PC-3 (cell line): ENCODE data around the gene DPEP1. TPM values are rescaled to one million over a fixed set of nuclear protein-coding genes. Genes with fewer than 3 reads are reported as not detected.

Experiments used
- ATAC-seq: fragments of 200-7000 bp; cut with Tn5 transposase; 2 replicates; pipeline ENCODE4 v1.9.1; 2020; ENCODE audit warnings: mild to moderate bottlenecking, moderate library complexity
- BruUV-seq: library from RNA; stranded (reverse); fragments of 400-500 nt; replicated peaks from 2 replicates; lab custom pipeline; 2021; lab: Mats Ljungman, UMichigan
- CTCF ChIA-PET: fragments of 300-600 bp; sonication (Branson Sonifier 250); formaldehyde crosslinking; loops from one replicate; lab custom pipeline; 2022; ENCODE audit warnings: antibody characterized with exemption; lab: Charles Lee
- POLR2A ChIA-PET: fragments of 300-600 bp; sonication (Branson Sonifier 250); formaldehyde crosslinking; loops from one replicate; lab custom pipeline; 2022; ENCODE audit warnings: antibody characterized with exemption; ENCODE audit not compliant: unreplicated experiment; lab: Charles Lee
- DNase-seq: peaks from one replicate; pipeline ENCODE4 v3.0.0-alpha.2; 2015
- H2AFZ ChIP-seq: fragments of 300-600 bp; sonication (generic); 2 replicates; pipeline ENCODE4 v1.6.0; 2016; ENCODE audit warnings: antibody characterized with exemption, low read length
- H3F3A ChIP-seq: fragments of 300-600 bp; sonication (generic); one replicate; pipeline ENCODE4 v1.6.0; 2017; ENCODE audit warnings: antibody characterized with exemption, low read length, control low read depth, mild to moderate bottlenecking; ENCODE audit not compliant: unreplicated experiment
- H3K27ac ChIP-seq: fragments of 300-600 bp; sonication (generic); 2 replicates; pipeline ENCODE4 v1.5.1; 2016; ENCODE audit warnings: mild to moderate bottlenecking, low read length
- H3K27me3 ChIP-seq: fragments of 300-600 bp; sonication (generic); 2 replicates; pipeline ENCODE4 v1.6.1; 2016; ENCODE audit warnings: low read length, mixed read lengths
- H3K36me3 ChIP-seq: fragments of 300-600 bp; sonication (generic); 2 replicates; pipeline ENCODE4 v1.6.1; 2016; ENCODE audit warnings: low read depth, mixed run types, low read length, mixed read lengths
- H3K4me1 ChIP-seq: fragments of 300-600 bp; sonication (generic); 2 replicates; pipeline ENCODE4 v1.5.1; 2016; ENCODE audit warnings: low read length; ENCODE audit not compliant: insufficient read depth
- H3K4me2 ChIP-seq: fragments of 300-600 bp; sonication (generic); 2 replicates; pipeline ENCODE4 v1.6.0; 2016; ENCODE audit warnings: low read length
- H3K4me3 ChIP-seq: fragments of 300-600 bp; sonication (generic); 2 replicates; pipeline ENCODE4 v1.5.1; 2016; ENCODE audit warnings: mild to moderate bottlenecking, low read length, mixed read lengths
- H3K79me2 ChIP-seq: fragments of 300-600 bp; sonication (generic); 2 replicates; pipeline ENCODE4 v1.6.1; 2017; ENCODE audit warnings: low read length, mixed read lengths
- H3K9ac ChIP-seq: fragments of 300-600 bp; sonication (generic); 2 replicates; pipeline ENCODE4 v1.6.0; 2016; ENCODE audit warnings: mild to moderate bottlenecking, low read length
- H3K9me2 ChIP-seq: fragments of 300-600 bp; sonication (generic); replicated peaks from 2 replicates; pipeline ENCODE4 v1.6.1; 2016; ENCODE audit warnings: mixed run types, low read length, mixed read lengths
- H3K9me3 ChIP-seq: fragments of 300-600 bp; sonication (generic); 2 replicates; pipeline ENCODE4 v1.6.1; 2016; ENCODE audit warnings: low read length, mixed read lengths
- H4K20me1 ChIP-seq: fragments of 300-600 bp; sonication (generic); 2 replicates; pipeline ENCODE4 v1.6.1; 2016; ENCODE audit warnings: low read length, mixed read lengths
- CTCF ChIP-seq: fragments of 300-600 bp; sonication (generic); conservative IDR thresholded peaks from 2 replicates; pipeline ENCODE4 v1.5.1; 2017; ENCODE audit warnings: antibody characterized with exemption, low read depth, mild to moderate bottlenecking, low read length
- EZH2 ChIP-seq: fragments of 300-600 bp; sonication (generic); IDR thresholded peaks from one replicate; pipeline ENCODE4 v1.6.1; 2017; ENCODE audit warnings: antibody characterized with exemption, mild to moderate bottlenecking, low read length; ENCODE audit not compliant: unreplicated experiment
- EZH2phosphoT487 ChIP-seq: fragments of 300-600 bp; sonication (generic); IDR thresholded peaks from 2 replicates; pipeline ENCODE4 v1.6.1; 2018; ENCODE audit warnings: mild to moderate bottlenecking, antibody characterized with exemption, low read length, borderline replicate concordance
- intact Hi-C: fragments of 100-400 bp; cut with micrococcal nuclease; formaldehyde crosslinking; loops from 2 replicates; pipeline ENCODE4 v1.9.0; 2023
- total RNA-seq: library from RNA; depleted of rRNA; stranded (reverse); fragments of >200 nt; gene quantifications from 2 replicates; pipeline ENCODE4 v1.2.3, GENCODE V29; 2014

Gene DPEP1
- total RNA-seq, 1 experiment from 2014 or later, result not detected

GRCh38 chr16:89623511-89624261, 10.2 kb downstream of the DPEP1 start:
- H3K27me3 ChIP-seq, result no peaks in the 10 kb centered on the region
- no peak overlapping the region for H3K27ac ChIP-seq
- no TSS peak for BruUV-seq
- ATAC-seq (no peak; the same call in 1 of the 2 replicates), DNase-seq (no peak)
- POLR2A ChIA-PET, result no interaction called here
- CTCF ChIA-PET, result no interaction called here
- H3K36me3 ChIP-seq, result no peaks in the 10 kb centered on the region
- no peaks in the 10 kb centered on the region for H3K9me3 ChIP-seq
- no peak overlapping the region for H3K9ac ChIP-seq
- intact Hi-C loops, result no loop called here
- no peaks in the 10 kb centered on the region for H3K9me2 ChIP-seq
- no peaks in the 10 kb centered on the region for H4K20me1 ChIP-seq
- no peaks in the 10 kb centered on the region for H3K79me2 ChIP-seq
- TF ChIP-seq CTCF, result no peak
- TF ChIP-seq EZH2phosphoT487, result no peak
- TF ChIP-seq EZH2, result no peak
- H2AFZ ChIP-seq, result 0 out of 2 replicates have a peak overlapping the region, but pooled peaks have one; percentile 22
- no peak overlapping the region for H3K4me3 ChIP-seq
- H3F3A ChIP-seq, result no peaks in the 10 kb centered on the region
- H3K4me2 ChIP-seq, result no peak overlapping the region
- no peaks in the 10 kb centered on the region for H3K4me1 ChIP-seq

GRCh38 chr16:89624777-89625761, 11.6 kb downstream of the DPEP1 start:
- Histone ChIP-seq H3K27me3 (no peaks in the 10 kb centered on the region), H3K36me3 (no peaks in the 10 kb centered on the region), H3K4me1 (no peaks in the 10 kb centered on the region), H3K9ac (no peak overlapping the region), H3K4me3 (no peak overlapping the region), H2AFZ (no peak overlapping the region), H3K27ac (no peak overlapping the region), H3K79me2 (no peaks in the 10 kb centered on the region), H4K20me1 (no peaks in the 10 kb centered on the region), H3K9me3 (no peaks in the 10 kb centered on the region), H3K9me2 (no peaks in the 10 kb centered on the region), H3F3A (no peaks in the 10 kb centered on the region), H3K4me2 (no peak overlapping the region)
- no TSS peak for BruUV-seq
- no peak for DNase-seq
- TF ChIP-seq EZH2 (no peak), CTCF (no peak), EZH2phosphoT487 (no peak)
- intact Hi-C loops, result no loop called here
- ATAC-seq, result no peak
- CTCF ChIA-PET, result no interaction called here
- POLR2A ChIA-PET, result no interaction called here
